ENCODE measurements around the gene SMU1.

- TF ChIP-seq CTCF (IDR thresholded peaks at IDR 0.05) (no peak), POLR2A (IDR thresholded peaks at IDR 0.05) (no peak)
Observed at GRCh38 chr9:33024126-33024965, 52.1 kb downstream of the SMU1 start.
